K562 (cell line): ENCODE results near the gene PARD3. TPM values are rescaled to one million over a fixed set of nuclear protein-coding genes. Genes with fewer than 3 reads are reported as not detected.

Experiments used
- ATAC-seq: fragments of 200-7000 bp; cut with Tn5 transposase; 3 replicates; pipeline ENCODE4 v1.9.1; 2020; ENCODE audit warnings: moderate library complexity
- BruUV-seq: library from RNA; stranded (reverse); fragments of 400-500 nt; replicated peaks from 2 replicates; lab custom pipeline; 2021; lab: Mats Ljungman, UMichigan
- CTCF ChIA-PET: fragments of 300-600 bp; formaldehyde crosslinking; extraction: SDS; loops from one replicate; lab custom pipeline; 2021; ENCODE audit warnings: low intra/inter-chr PET ratio; lab: Yijun Ruan, JAX
- POLR2A ChIA-PET: fragments of 300-600, 350-650 bp; sonication (Branson Sonifier 250); formaldehyde crosslinking; extraction: SDS; loops from one replicate; lab custom pipeline; 2021; ENCODE audit warnings: antibody characterized with exemption, inconsistent platforms; lab: Yijun Ruan, JAX
- DNase-seq, 4 experiments: peaks; one replicate each; pipeline versions ENCODE4 v3.0.0 to v3.0.0-alpha.2; 2011 to 2018; ENCODE audit warnings: low spot score in 3 of 4, mixed read lengths in 3 of 4; ENCODE audit errors: extremely low read depth in 1 of 4
- FAIRE-seq: peaks from 2 replicates; lab custom pipeline; 2011; peaks lifted over from hg19 to GRCh38; lab: Jason Lieb, UNC
- H2AFZ ChIP-seq: 2 replicates; pipeline ENCODE4 v1.6.0; 2011; ENCODE audit warnings: low read depth, low read length, control low read depth, inconsistent platforms
- H3K27ac ChIP-seq: fragments of 200-600 bp; 3 replicates; pipeline ENCODE4 v1.8.0; 2011; ENCODE audit warnings: low read depth, mild to moderate bottlenecking, control low read depth, inconsistent platforms, low read length, moderate library complexity, mixed read lengths; ENCODE audit errors: extremely low read depth
- H3K27me3 ChIP-seq, 2 experiments: fragments of 300-600 bp in 1 of 2; 2 replicates in 1 of 2; 3 replicates in 1 of 2; pipeline versions ENCODE4 v1.6.0 to v1.8.0; 2011; ENCODE audit warnings: inconsistent platforms in 2 of 2, low read length in 2 of 2, mild to moderate bottlenecking in 1 of 2, mixed read lengths in 1 of 2, moderate library complexity in 1 of 2; ENCODE audit not compliant: control insufficient read depth in 2 of 2, insufficient read depth in 2 of 2
- H3K36me3 ChIP-seq: fragments of 300-600 bp; 3 replicates; pipeline ENCODE4 v1.8.0; 2011; ENCODE audit warnings: mild to moderate bottlenecking, low read length, inconsistent platforms; ENCODE audit not compliant: control insufficient read depth, insufficient read depth
- H3K4me1 ChIP-seq, 2 experiments: fragments of 200-600 bp in 1 of 2; replicated peaks in 1 of 2; 2 replicates in 1 of 2; 3 replicates in 1 of 2; pipeline versions ENCODE4 v1.5.1 to v1.8.0; 2011; ENCODE audit warnings: inconsistent platforms in 2 of 2, low read length in 2 of 2, mild to moderate bottlenecking in 1 of 2, mixed read lengths in 1 of 2, moderate library complexity in 1 of 2; ENCODE audit not compliant: control insufficient read depth in 2 of 2, insufficient read depth in 2 of 2
- H3K4me2 ChIP-seq: 2 replicates; pipeline ENCODE4 v1.6.1; 2011; ENCODE audit warnings: low read length, control low read depth, inconsistent platforms, mixed read lengths; ENCODE audit not compliant: insufficient read depth
- H3K4me3 ChIP-seq: fragments of 200-600 bp; sonication (generic), shearing (Covaris generic); 2 replicates; pipeline ENCODE4 v1.5.1; 2016; ENCODE audit warnings: control low read depth, inconsistent platforms
- H3K79me2 ChIP-seq: fragments of 200-600 bp; 3 replicates; pipeline ENCODE4 v1.8.0; 2011; ENCODE audit warnings: low read length, inconsistent platforms; ENCODE audit not compliant: control insufficient read depth, insufficient read depth
- H3K9ac ChIP-seq, 2 experiments: 2 replicates each; pipeline versions ENCODE4 v1.6.0 to v1.6.1; 2011; ENCODE audit warnings: low read depth in 2 of 2, low read length in 2 of 2, control low read depth in 1 of 2, inconsistent platforms in 1 of 2, mild to moderate bottlenecking in 1 of 2, mixed read lengths in 1 of 2; ENCODE audit not compliant: insufficient read depth in 1 of 2
- H3K9me1 ChIP-seq: one replicate; pipeline ENCODE4 v1.6.0; 2011; ENCODE audit warnings: inconsistent platforms, mild to moderate bottlenecking, low read length, moderate library complexity; ENCODE audit not compliant: control insufficient read depth, insufficient read depth
- H3K9me3 ChIP-seq: replicated peaks from 2 replicates; pipeline ENCODE4 v1.5.1; 2011; ENCODE audit warnings: low read depth, low read length, inconsistent platforms; ENCODE audit not compliant: control insufficient read depth, insufficient read depth
- H4K20me1 ChIP-seq: replicated peaks from 2 replicates; pipeline ENCODE4 v1.6.1; 2011; ENCODE audit warnings: low read length, inconsistent platforms, mixed read lengths; ENCODE audit not compliant: control insufficient read depth, insufficient read depth
- FOXK1 ChIP-seq: sonication (generic); formaldehyde crosslinking; IDR thresholded peaks from 2 replicates; pipeline ENCODE4 v1.8.0; 2022; ENCODE audit warnings: missing genetic modification reagents, mild to moderate bottlenecking, borderline replicate concordance
- KAT8 ChIP-seq: fragments of 450-650 bp; IDR thresholded peaks from 2 replicates; pipeline ENCODE4 v1.6.1; 2016; ENCODE audit warnings: low read depth, mild to moderate bottlenecking
- ZNF384 ChIP-seq: IDR thresholded peaks from 2 replicates; pipeline ENCODE4 v1.6.1; 2012; ENCODE audit warnings: low read depth, low read length, improper control_type of control experiment
- WGBS: fragments of 100-300 bp; shearing (Covaris generic); methylation state at CpG from one replicate; pipeline ENCODE4 v1.1.6; 2016; ENCODE audit warnings: low coverage, mixed read lengths; ENCODE audit not compliant: insufficient coverage; ENCODE audit errors: missing lambda C conversion rate; 5-methylcytosine and 5-hydroxymethylcytosine counted together
- in situ Hi-C: fragments of 300-500 bp; cut with MboI; formaldehyde crosslinking; loops from 4 replicates; pipeline ENCODE4 v1.15.0; 2018; ENCODE audit warnings: inconsistent platforms, mixed read lengths
- intact Hi-C: fragments of 100-400 bp; cut with micrococcal nuclease; formaldehyde crosslinking; loops from 2 replicates; pipeline ENCODE4 v1.14.2; 2022
- polyA plus RNA-seq, 8 experiments: library from polyadenylated mRNA; depleted of rRNA in 4 of 8; stranded (reverse) in 5 of 8; unstranded in 3 of 8; fragments of >200 nt; fragmentation: Nextera tagmentation in 2 of 8; fragmentation: Illumina TruSeq in 1 of 8; extraction: Ambion mirVana in 2 of 8; extraction: Trizol in 1 of 8; gene quantifications; 2 replicates each; pipeline versions ENCODE4 v1.2.1 to v1.2.3, GENCODE V29; 2011 to 2014; ENCODE audit warnings: inconsistent platforms in 1 of 8, missing spikeins in 1 of 8
- total RNA-seq, 7 experiments: library from RNA; depleted of rRNA in 6 of 7; stranded (reverse); fragments of >200 nt in 6 of 7; fragmentation: Illumina TruSeq in 2 of 7; extraction: Trizol in 2 of 7; gene quantifications; 2 replicates each; pipeline versions ENCODE4 v1.2.1 to v1.2.3, GENCODE V29; 2011 to 2021; ENCODE audit warnings: low replicate concordance in 1 of 7
- TF ChIP-seq, protein P1 (sequence below): fragments of 200-400 bp; formaldehyde crosslinking; IDR thresholded peaks from 2 replicates; pipeline ENCODE4 v1.6.1; 2017; ENCODE audit warnings: mild to moderate bottlenecking, low read depth, low read length, moderate library complexity
- TF ChIP-seq, protein P2 (sequence below): fragments of 450-650 bp; formaldehyde crosslinking; IDR thresholded peaks from 2 replicates; pipeline ENCODE4 v1.4.0; 2022; ENCODE audit warnings: missing genetic modification characterization
- TF ChIP-seq, protein P3 (sequence below): fragments of 450-650 bp; IDR thresholded peaks from 2 replicates; pipeline ENCODE4 v1.6.1; 2016; ENCODE audit warnings: borderline replicate concordance
- TF ChIP-seq, protein P4 (sequence below), 2 experiments: fragments of 450-650 bp in 1 of 2; sonication (generic) in 1 of 2; formaldehyde crosslinking in 1 of 2; IDR thresholded peaks; 2 replicates each; pipeline versions ENCODE4 v1.7.1 to v1.9.0; 2016 to 2022; ENCODE audit warnings: inconsistent platforms in 1 of 2, mild to moderate bottlenecking in 1 of 2, missing genetic modification reagents in 1 of 2

PARD3 gene
- total and polyA plus RNA-seq, 9 of the 15 experiments (the other 6 are each of a cell fraction or from before 2014, with no cell fraction given) = 2.7 to 11.7 (median 7.7) TPM

DNA sequence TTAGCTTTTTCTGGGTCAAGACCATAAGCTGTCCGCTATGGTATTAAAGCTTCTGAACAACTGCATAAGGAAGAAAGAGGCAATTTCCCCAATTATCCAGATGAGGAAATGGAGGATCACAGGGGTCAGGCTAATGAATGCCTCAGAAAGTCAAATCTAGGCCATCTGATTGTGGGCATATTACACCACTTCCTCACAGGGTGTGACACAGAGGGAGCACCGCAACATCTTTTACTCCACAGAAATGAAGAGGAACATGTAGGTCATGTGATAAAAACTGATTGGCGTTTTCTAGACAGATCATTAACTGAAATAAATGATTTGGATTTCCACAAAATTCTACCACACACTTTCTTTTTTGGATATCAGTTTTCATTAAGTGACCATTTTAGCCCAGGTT, 384.4 kb downstream of the PARD3 start:
- in situ Hi-C loops = no loop called here
- H3K9me1 ChIP-seq = no peaks in the 10 kb centered on the region
- H2AFZ ChIP-seq = no peak overlapping the region
- H3K4me2 ChIP-seq = no peak overlapping the region
- H3K9ac ChIP-seq = no peak overlapping the region
- no peaks in the 10 kb centered on the region for H3K79me2 ChIP-seq
- ChIA-PET CTCF (no interaction called here), POLR2A (no interaction called here)
- H3K4me3 ChIP-seq = no peak overlapping the region
- H3K36me3 ChIP-seq = no peaks in the 10 kb centered on the region
- H4K20me1 ChIP-seq = no peaks in the 10 kb centered on the region
- no peak for DNase-seq
- H3K27me3 ChIP-seq = no peaks in the 10 kb centered on the region
- no peaks in the 10 kb centered on the region; a peak in 2 of 5 replicates for H3K4me1 ChIP-seq
- no peak overlapping the region for H3K27ac ChIP-seq
- no TSS peak for BruUV-seq
- H3K9me3 ChIP-seq = no peaks in the 10 kb centered on the region
- intact Hi-C loops = no loop called here
- FAIRE-seq = no peak
- 51% methylated on average over 3 of the region's 3 CpGs for WGBS
- no peak for ATAC-seq
- TF ChIP-seq, protein P1, sequence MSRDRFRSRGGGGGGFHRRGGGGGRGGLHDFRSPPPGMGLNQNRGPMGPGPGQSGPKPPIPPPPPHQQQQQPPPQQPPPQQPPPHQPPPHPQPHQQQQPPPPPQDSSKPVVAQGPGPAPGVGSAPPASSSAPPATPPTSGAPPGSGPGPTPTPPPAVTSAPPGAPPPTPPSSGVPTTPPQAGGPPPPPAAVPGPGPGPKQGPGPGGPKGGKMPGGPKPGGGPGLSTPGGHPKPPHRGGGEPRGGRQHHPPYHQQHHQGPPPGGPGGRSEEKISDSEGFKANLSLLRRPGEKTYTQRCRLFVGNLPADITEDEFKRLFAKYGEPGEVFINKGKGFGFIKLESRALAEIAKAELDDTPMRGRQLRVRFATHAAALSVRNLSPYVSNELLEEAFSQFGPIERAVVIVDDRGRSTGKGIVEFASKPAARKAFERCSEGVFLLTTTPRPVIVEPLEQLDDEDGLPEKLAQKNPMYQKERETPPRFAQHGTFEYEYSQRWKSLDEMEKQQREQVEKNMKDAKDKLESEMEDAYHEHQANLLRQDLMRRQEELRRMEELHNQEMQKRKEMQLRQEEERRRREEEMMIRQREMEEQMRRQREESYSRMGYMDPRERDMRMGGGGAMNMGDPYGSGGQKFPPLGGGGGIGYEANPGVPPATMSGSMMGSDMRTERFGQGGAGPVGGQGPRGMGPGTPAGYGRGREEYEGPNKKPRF = no peak
- TF ChIP-seq KAT8 (no peak), ZNF384 (no peak), FOXK1 (CRISPR knock-in tag) (no peak)
- TF ChIP-seq, protein P2, sequence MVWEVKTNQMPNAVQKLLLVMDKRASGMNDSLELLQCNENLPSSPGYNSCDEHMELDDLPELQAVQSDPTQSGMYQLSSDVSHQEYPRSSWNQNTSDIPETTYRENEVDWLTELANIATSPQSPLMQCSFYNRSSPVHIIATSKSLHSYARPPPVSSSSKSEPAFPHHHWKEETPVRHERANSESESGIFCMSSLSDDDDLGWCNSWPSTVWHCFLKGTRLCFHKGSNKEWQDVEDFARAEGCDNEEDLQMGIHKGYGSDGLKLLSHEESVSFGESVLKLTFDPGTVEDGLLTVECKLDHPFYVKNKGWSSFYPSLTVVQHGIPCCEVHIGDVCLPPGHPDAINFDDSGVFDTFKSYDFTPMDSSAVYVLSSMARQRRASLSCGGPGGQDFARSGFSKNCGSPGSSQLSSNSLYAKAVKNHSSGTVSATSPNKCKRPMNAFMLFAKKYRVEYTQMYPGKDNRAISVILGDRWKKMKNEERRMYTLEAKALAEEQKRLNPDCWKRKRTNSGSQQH (CRISPR knock-in tag) = no peak
- TF ChIP-seq, protein P3, sequence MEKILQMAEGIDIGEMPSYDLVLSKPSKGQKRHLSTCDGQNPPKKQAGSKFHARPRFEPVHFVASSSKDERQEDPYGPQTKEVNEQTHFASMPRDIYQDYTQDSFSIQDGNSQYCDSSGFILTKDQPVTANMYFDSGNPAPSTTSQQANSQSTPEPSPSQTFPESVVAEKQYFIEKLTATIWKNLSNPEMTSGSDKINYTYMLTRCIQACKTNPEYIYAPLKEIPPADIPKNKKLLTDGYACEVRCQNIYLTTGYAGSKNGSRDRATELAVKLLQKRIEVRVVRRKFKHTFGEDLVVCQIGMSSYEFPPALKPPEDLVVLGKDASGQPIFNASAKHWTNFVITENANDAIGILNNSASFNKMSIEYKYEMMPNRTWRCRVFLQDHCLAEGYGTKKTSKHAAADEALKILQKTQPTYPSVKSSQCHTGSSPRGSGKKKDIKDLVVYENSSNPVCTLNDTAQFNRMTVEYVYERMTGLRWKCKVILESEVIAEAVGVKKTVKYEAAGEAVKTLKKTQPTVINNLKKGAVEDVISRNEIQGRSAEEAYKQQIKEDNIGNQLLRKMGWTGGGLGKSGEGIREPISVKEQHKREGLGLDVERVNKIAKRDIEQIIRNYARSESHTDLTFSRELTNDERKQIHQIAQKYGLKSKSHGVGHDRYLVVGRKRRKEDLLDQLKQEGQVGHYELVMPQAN = no peak
- TF ChIP-seq, protein P4, sequence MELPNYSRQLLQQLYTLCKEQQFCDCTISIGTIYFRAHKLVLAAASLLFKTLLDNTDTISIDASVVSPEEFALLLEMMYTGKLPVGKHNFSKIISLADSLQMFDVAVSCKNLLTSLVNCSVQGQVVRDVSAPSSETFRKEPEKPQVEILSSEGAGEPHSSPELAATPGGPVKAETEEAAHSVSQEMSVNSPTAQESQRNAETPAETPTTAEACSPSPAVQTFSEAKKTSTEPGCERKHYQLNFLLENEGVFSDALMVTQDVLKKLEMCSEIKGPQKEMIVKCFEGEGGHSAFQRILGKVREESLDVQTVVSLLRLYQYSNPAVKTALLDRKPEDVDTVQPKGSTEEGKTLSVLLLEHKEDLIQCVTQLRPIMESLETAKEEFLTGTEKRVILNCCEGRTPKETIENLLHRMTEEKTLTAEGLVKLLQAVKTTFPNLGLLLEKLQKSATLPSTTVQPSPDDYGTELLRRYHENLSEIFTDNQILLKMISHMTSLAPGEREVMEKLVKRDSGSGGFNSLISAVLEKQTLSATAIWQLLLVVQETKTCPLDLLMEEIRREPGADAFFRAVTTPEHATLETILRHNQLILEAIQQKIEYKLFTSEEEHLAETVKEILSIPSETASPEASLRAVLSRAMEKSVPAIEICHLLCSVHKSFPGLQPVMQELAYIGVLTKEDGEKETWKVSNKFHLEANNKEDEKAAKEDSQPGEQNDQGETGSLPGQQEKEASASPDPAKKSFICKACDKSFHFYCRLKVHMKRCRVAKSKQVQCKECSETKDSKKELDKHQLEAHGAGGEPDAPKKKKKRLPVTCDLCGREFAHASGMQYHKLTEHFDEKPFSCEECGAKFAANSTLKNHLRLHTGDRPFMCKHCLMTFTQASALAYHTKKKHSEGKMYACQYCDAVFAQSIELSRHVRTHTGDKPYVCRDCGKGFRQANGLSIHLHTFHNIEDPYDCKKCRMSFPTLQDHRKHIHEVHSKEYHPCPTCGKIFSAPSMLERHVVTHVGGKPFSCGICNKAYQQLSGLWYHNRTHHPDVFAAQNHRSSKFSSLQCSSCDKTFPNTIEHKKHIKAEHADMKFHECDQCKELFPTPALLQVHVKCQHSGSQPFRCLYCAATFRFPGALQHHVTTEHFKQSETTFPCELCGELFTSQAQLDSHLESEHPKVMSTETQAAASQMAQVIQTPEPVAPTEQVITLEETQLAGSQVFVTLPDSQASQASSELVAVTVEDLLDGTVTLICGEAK (IDR thresholded peaks at IDR 0.05) = no peak
- TF ChIP-seq, protein P4 (CRISPR knock-in tag; IDR thresholded peaks at IDR 0.05) = no peak
